BJ (cell line): ENCODE measurements around the gene NCAPH2. TPM values are rescaled to one million over a fixed set of nuclear protein-coding genes. Genes with fewer than 3 reads are reported as not detected.
"Not testable (repeated sequence)": the region's sequence is repeated elsewhere in the genome, so short reads cannot be mapped to it uniquely, and the experiment has no call there.

Experiments
- CTCF ChIA-PET: fragments of 350-600 bp; formaldehyde crosslinking; extraction: SDS; loops from one replicate; lab custom pipeline; 2021; ENCODE audit warnings: antibody characterized with exemption, inconsistent platforms; lab: Yijun Ruan, JAX
- POLR2A ChIA-PET: fragments of 300-600 bp; sonication (Branson Sonifier 250); formaldehyde crosslinking; extraction: SDS; loops from one replicate; lab custom pipeline; 2021; ENCODE audit warnings: antibody characterized with exemption; lab: Charles Lee
- DNase-seq: peaks from one replicate; pipeline ENCODE4 v3.0.0-alpha.2; 2011; ENCODE audit warnings: low read depth
- H3K27me3 ChIP-seq: 2 replicates; pipeline ENCODE4 v1.6.0; 2011; ENCODE audit warnings: low read length; ENCODE audit not compliant: control insufficient read depth, insufficient read depth
- H3K36me3 ChIP-seq: 2 replicates; pipeline ENCODE4 v1.5.1; 2011; ENCODE audit warnings: low read length; ENCODE audit not compliant: control insufficient read depth, insufficient read depth
- H3K4me3 ChIP-seq: 2 replicates; pipeline ENCODE4 v1.5.1; 2011; ENCODE audit warnings: low read depth, mild to moderate bottlenecking, control low read depth, low read length
- CTCF ChIP-seq: IDR thresholded peaks from 2 replicates; pipeline ENCODE4 v1.5.1; 2011; ENCODE audit warnings: low read depth, mild to moderate bottlenecking, control low read depth, inconsistent platforms, low read length, moderate library complexity; ENCODE audit not compliant: insufficient read depth
- polyA plus RNA-seq: library from polyadenylated mRNA; depleted of rRNA; stranded (reverse); fragments of >200 nt; gene quantifications from 2 replicates; pipeline ENCODE4 v1.2.3, GENCODE V29; 2011

The NCAPH2 gene
- polyA plus RNA-seq, 1 experiment: 31.7 TPM

GRCh38 chr22:50540381-50540780, 32.4 kb downstream of the NCAPH2 start:
- no peak for TF ChIP-seq CTCF
- POLR2A ChIA-PET: interaction anchor here (0.6 kb wide), 1 partner anchor 9 kb away, joined by 6 read pairs; no protein-coding TSS in a partner anchor
- Histone ChIP-seq H3K36me3 (no peaks in the 10 kb centered on the region), H3K4me3 (no peak overlapping the region), H3K27me3 (peaks cover 4% of the 10 kb centered on the region)
- DNase-seq: no peak
- CTCF ChIA-PET: interaction anchor here (0.6 to 3.2 kb wide), 9 partner anchors 8 to 80 kb away, joined by 3 to 15 read pairs (median 4); partner anchors contain the start of genes CPT1B, SCO2 and SYCE3

GRCh38 chr22:50541667-50542026, 33.6 kb downstream of the NCAPH2 start:
- peaks cover 13% of the 10 kb centered on the region for H3K27me3 ChIP-seq
- peak; percentile 87 for DNase-seq
- CTCF ChIA-PET: interaction anchor here (0.9 to 3.2 kb wide), 4 partner anchors 16 to 24 kb away, joined by 3 to 15 read pairs (median 8); partner anchors contain the start of genes SCO2 and SYCE3
- POLR2A ChIA-PET, H3K36me3 ChIP-seq, H3K4me3 ChIP-seq: not testable (repeated sequence)

DNA sequence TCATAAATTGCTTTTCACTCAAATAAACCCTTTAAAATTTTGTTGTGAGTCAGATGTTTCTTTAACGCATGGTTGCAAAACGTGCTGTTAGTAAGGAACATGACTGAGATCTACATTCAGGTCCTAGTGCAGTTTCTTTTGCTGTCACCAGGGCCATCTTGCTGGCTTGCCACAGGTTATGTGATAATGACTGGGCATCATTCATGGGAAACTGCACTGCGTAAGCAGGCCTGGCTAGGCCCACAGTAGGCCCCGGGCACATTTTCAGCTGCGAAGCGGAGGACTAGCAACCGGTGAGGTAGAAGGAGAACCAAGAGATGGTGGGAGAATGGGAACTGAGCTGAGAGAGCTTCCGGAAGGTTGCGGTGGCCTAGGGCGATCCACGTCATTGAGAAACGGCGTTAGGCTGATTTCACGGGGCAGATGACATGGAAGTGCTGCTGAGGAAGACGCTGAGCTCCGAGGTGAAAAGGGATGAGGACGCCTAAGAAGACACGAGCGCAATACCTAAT, 34.4 kb downstream of the NCAPH2 start:
- Histone ChIP-seq H3K36me3 (no peaks in the 10 kb centered on the region), H3K4me3 (no peak overlapping the region), H3K27me3 (peaks cover 15% of the 10 kb centered on the region)
- CTCF ChIA-PET: interaction anchor here (0.9 to 3.2 kb wide), 4 partner anchors 15 to 23 kb away, joined by 3 to 15 read pairs (median 4); partner anchors contain the start of gene SYCE3
- no peak for DNase-seq
- TF ChIP-seq CTCF: no peak
- POLR2A ChIA-PET: no interaction called here

DNA sequence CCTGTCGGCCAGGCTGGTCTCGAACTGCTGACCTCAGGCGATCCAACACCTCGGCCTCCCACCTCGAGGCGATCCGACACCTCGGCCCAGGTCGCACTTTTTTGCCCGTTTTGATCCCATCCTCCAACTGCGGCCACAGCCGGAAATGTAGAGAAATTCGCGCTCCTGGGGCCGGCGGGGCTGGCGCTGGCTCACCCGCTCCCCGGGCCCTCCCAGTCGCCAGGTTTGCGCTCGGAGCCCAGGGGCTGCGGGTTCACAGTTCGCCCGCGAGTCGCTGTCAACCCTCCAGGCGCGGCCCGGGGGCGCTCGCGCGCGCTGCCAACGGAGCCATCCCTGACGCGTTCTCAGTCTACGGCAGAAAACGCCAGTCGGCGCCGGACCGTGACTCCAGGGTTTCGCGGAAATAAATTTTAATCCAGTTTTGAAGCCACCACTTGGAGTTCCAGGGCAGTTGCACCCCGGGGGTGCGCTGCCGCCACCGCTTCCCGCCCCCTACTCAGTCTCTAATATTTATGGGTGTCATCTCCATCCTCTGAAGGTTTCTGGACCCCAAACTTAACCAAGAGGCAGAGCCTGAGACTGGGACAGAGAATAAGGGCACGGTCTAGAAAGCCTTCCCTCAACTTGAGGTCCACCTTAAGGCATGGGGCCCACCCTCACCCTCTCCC, 36.2 kb downstream of the NCAPH2 start:
- DNase-seq: no peak
- H3K27me3 ChIP-seq: peaks cover 26% of the 10 kb centered on the region
- ChIA-PET POLR2A (no interaction called here), CTCF (interaction anchor here (1.7 to 1.8 kb wide), 2 partner anchors 11 to 77 kb away, joined by 4 to 7 read pairs; no protein-coding TSS in a partner anchor)
- H3K36me3 ChIP-seq: no peaks in the 10 kb centered on the region
- H3K4me3 ChIP-seq: peak overlapping the region; percentile 18
- peak; percentile 68 for TF ChIP-seq CTCF

- no peaks in the 10 kb centered on the region for H3K36me3 ChIP-seq
- TF ChIP-seq CTCF: no peak
- no peak overlapping the region for H3K4me3 ChIP-seq
- CTCF ChIA-PET: interaction anchor here (1.0 to 1.8 kb wide), 4 partner anchors 11 to 76 kb away, joined by 3 to 17 read pairs (median 6); partner anchors contain the start of gene SYCE3
- DNase-seq: no peak
- H3K27me3 ChIP-seq: peaks cover 29% of the 10 kb centered on the region
- POLR2A ChIA-PET: interaction anchor here (1.0 kb wide), 1 partner anchor 19 kb away, joined by 3 read pairs; the partner anchor contains the start of gene SCO2
These were observed 36.8 kb downstream of the NCAPH2 start for GRCh38 chr22:50544746-50545253.
